HG02981 (cell line): Measurements from ENCODE around the gene SLC25A43.

ENCODE experiments used
- ATAC-seq: cut with Tn5 transposase; IDR thresholded peaks from one replicate; pipeline ENCODE4 v1.9.1; 2021; ENCODE audit warnings: mild to moderate bottlenecking, moderate library complexity; ENCODE audit not compliant: unreplicated experiment

SLC25A43 gene

GRCh38 chrX:119495734-119496726 is 96.9 kb downstream of the SLC25A43 start:
- ATAC-seq: no peak

GRCh38 chrX:119497185-119497584 is 98.0 kb downstream of the SLC25A43 start:
- no peak for ATAC-seq

DNA sequence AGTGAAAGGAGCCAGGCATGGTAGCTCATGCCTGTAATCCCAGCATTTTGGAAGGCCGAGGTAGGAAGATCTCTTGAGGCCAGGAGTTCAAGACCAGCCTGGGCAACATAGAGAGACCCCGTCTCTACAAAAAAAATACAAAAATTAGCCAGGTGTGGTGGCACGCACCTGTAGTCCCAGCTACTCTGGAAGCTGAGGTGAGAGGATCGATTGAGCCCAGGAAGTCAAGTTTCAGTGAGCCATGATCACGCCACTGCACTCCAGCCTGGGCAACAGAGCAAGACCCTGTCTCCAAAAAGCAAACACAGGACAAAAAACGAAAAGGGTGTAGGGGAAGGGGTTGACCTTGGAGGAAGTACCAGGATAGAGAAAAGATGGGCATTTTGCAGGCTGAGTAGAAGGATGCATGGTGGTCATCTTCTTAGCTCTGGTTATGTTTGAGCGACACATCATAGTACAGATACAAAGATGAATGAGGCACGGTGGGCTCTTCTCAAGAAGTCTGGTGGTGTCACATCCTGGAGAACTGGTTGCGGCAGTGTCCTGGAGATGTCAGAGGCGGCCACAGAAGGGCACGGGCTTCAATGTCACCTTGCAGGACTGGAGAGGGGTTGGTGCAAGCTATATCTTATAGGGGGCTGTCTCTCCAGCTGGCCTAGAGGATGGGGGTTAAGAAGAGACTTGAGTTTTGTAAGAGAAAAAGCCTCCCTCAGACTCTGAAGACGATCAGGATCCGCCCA is 101.1 kb downstream of the SLC25A43 start:
- no peak for ATAC-seq

GRCh38 chrX:119501511-119502148 is 102.5 kb downstream of the SLC25A43 start:
- no peak for ATAC-seq

DNA sequence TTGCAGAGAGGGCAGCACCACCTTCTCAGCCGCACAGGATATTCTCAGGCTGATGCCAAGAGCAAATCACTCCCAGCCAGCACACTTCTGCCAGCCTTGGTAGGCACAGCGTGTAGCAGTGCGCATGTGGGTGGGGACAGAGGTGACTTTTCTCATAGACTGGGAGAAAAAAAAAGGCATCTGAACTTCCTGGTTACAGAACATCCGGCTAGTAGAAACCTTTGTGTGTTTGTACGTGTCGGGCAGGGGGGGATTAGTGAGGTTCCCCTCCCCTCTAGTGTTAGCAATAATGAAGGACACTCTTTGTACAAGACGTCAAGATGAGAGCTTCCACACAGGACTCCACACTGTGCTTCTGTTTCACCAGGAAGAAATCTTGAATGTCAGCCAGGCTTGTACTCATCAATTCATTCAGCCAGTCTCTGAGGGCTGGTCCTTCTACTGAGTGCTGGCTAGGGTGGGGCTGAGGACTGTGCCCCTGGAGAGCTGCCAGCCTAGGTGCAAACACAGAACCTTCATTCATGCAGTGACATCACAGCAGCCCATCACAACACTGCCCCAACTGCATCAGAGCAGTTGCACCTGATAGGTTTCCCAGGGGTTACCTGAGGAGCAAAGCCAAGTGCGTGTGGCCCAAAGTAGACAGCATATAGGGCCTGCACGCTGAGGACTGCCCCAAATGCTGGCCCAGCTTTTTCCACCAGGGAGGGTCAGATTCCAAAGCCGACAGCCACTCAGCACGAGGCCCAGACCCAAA is 103.8 kb downstream of the SLC25A43 start:
- no peak for ATAC-seq

GRCh38 chrX:119503484-119503861 is 104.3 kb downstream of the SLC25A43 start:
- no peak for ATAC-seq
